ENCODE measurements around the gene LRP5. TPM values are rescaled to one million over a fixed set of nuclear protein-coding genes. Genes with fewer than 3 reads are reported as not detected.

The LRP5 gene
- total and polyA plus RNA-seq, 9 of the 15 experiments (the other 6 are each of a cell fraction or from before 2014, with no cell fraction given), result 0.48 to 44.2 (median 13.5) TPM

DNA sequence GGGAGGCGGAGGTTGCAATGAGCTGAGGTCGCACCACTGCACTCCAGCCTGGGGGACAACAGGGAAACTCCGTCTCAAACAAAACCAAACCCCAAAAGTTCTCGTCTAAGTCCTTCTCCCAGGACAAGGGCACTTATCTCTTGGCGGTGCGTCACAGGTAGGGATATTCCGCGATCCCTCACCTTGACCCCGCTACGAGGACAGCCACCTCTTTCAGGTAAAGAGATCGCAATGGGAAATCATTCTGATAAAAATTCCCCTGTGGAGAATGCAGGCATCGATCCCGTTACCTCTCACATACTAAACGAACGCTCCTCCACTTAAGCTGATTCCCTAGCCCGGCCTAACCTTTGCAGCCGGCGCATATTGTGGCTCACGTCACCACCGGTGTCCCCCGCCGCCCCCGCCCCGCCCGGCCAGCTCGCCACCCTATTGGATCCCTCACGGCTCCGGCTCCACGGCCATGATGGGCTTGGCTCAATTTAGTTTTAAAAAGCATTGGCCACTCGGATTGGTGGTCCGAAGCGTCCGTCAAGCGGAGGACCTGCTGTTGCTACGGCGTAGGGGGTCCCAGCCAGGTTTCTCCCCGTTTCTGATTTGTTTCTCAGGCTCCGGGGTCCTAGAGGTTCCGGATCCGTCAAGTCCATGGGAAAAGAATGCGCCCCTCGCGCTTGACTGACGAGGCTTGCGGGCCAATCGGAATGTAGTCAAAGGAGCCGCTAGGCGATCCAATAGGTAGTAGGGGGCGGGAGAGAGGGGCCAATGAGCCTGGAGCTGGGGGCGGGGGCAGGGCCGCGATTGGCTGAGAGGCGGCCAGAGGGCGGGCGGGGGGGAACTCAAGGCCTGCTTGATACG lies 147.7 kb downstream of the LRP5 start (continued):
- no peak for TF ChIP-seq NFE2 (IDR thresholded peaks at IDR 0.05; ENCODE audit: low read depth)
- TF ChIP-seq, protein P1, sequence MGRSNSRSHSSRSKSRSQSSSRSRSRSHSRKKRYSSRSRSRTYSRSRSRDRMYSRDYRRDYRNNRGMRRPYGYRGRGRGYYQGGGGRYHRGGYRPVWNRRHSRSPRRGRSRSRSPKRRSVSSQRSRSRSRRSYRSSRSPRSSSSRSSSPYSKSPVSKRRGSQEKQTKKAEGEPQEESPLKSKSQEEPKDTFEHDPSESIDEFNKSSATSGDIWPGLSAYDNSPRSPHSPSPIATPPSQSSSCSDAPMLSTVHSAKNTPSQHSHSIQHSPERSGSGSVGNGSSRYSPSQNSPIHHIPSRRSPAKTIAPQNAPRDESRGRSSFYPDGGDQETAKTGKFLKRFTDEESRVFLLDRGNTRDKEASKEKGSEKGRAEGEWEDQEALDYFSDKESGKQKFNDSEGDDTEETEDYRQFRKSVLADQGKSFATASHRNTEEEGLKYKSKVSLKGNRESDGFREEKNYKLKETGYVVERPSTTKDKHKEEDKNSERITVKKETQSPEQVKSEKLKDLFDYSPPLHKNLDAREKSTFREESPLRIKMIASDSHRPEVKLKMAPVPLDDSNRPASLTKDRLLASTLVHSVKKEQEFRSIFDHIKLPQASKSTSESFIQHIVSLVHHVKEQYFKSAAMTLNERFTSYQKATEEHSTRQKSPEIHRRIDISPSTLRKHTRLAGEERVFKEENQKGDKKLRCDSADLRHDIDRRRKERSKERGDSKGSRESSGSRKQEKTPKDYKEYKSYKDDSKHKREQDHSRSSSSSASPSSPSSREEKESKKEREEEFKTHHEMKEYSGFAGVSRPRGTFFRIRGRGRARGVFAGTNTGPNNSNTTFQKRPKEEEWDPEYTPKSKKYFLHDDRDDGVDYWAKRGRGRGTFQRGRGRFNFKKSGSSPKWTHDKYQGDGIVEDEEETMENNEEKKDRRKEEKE (IDR thresholded peaks at IDR 0.05; ENCODE audit: borderline replicate concordance in 1 of 2, control insufficient read depth in 1 of 2, low read depth in 2 of 2, low read length in 1 of 2), result peak in 1 of 2 experiments; percentile 75; a peak in 1 of 4 replicates
- no peak for TF ChIP-seq MTF1 (CRISPR knock-in tag; IDR thresholded peaks at IDR 0.05; ENCODE audit: borderline replicate concordance)
- TF ChIP-seq ZBED1 (IDR thresholded peaks at IDR 0.05), result no peak
- TF ChIP-seq TRIM24 (IDR thresholded peaks at IDR 0.05), result peak in 1 of 2 experiments; percentile 61; a peak in 2 of 4 replicates
- TF ChIP-seq, protein P2, sequence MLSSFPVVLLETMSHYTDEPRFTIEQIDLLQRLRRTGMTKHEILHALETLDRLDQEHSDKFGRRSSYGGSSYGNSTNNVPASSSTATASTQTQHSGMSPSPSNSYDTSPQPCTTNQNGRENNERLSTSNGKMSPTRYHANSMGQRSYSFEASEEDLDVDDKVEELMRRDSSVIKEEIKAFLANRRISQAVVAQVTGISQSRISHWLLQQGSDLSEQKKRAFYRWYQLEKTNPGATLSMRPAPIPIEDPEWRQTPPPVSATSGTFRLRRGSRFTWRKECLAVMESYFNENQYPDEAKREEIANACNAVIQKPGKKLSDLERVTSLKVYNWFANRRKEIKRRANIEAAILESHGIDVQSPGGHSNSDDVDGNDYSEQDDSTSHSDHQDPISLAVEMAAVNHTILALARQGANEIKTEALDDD (IDR thresholded peaks at IDR 0.05), result no peak
- no peak for TF ChIP-seq ZNF316 (IDR thresholded peaks at IDR 0.05)
- TF ChIP-seq PHF21A (IDR thresholded peaks at IDR 0.05; ENCODE audit: borderline replicate concordance, low read depth), result 0 out of 2 replicates have a peak, but pooled peaks have one; percentile 12
- TF ChIP-seq FOXP1 (CRISPR knock-in tag; IDR thresholded peaks at IDR 0.05), result peak; percentile 80; the same call in 1 of the 2 replicates
- TF ChIP-seq ESRRB (CRISPR knock-in tag; IDR thresholded peaks at IDR 0.05; ENCODE audit: borderline replicate concordance), result peak; percentile 82
- peak; percentile 38; the same call in 1 of the 2 replicates for TF ChIP-seq PHF8 (IDR thresholded peaks at IDR 0.05; ENCODE audit: borderline replicate concordance, low read length)
- peak; percentile 83 for TF ChIP-seq ZSCAN32 (CRISPR knock-in tag; IDR thresholded peaks at IDR 0.05)
- TF ChIP-seq NUFIP1 (IDR thresholded peaks at IDR 0.05; ENCODE audit: partially characterized antibody), result no peak
- TF ChIP-seq RFX1 (IDR thresholded peaks at IDR 0.05), result no peak; the same call in 1 of the 2 replicates
- TF ChIP-seq JUN (IDR thresholded peaks at IDR 0.05; ENCODE audit: borderline replicate concordance, low read depth, low read length), result no peak
- no peak for TF ChIP-seq JUN (CRISPR knock-in tag; IDR thresholded peaks at IDR 0.05; ENCODE audit: borderline replicate concordance)
- 0 out of 2 replicates have a peak, but pooled peaks have one; percentile 52 for TF ChIP-seq TCFL5 (CRISPR knock-in tag; conservative IDR thresholded peaks at IDR 0.05)
- peak; percentile 98 for TF ChIP-seq OTX1 (CRISPR knock-in tag; IDR thresholded peaks at IDR 0.05)
- 0 out of 4 replicates have a peak, but pooled peaks of 1 of the 2 experiments have one; percentile 45 for TF ChIP-seq ETV6 (IDR thresholded peaks at IDR 0.05; ENCODE audit: borderline replicate concordance in 1 of 2, low read depth in 2 of 2, low read length in 1 of 2)
- no peak for TF ChIP-seq ETV6 (CRISPR knock-in tag; IDR thresholded peaks at IDR 0.05; ENCODE audit: borderline replicate concordance)
- no peak for TF ChIP-seq MEF2D (tag; conservative IDR thresholded peaks at IDR 0.05; ENCODE audit: low read depth)
- TF ChIP-seq, protein P3, sequence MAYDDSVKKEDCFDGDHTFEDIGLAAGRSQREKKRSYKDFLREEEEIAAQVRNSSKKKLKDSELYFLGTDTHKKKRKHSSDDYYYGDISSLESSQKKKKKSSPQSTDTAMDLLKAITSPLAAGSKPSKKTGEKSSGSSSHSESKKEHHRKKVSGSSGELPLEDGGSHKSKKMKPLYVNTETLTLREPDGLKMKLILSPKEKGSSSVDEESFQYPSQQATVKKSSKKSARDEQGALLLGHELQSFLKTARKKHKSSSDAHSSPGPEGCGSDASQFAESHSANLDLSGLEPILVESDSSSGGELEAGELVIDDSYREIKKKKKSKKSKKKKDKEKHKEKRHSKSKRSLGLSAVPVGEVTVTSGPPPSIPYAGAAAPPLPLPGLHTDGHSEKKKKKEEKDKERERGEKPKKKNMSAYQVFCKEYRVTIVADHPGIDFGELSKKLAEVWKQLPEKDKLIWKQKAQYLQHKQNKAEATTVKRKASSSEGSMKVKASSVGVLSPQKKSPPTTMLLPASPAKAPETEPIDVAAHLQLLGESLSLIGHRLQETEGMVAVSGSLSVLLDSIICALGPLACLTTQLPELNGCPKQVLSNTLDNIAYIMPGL (CRISPR knock-in tag; IDR thresholded peaks at IDR 0.05), result peak; percentile 9; the same call in 1 of the 2 replicates
- peak; percentile 94 for TF ChIP-seq CAMTA2 (CRISPR knock-in tag; conservative IDR thresholded peaks at IDR 0.05)

Measured in K562 (cell line).